Measurements from ENCODE around the gene HNF4A.
A peak's percentile ranks its signal among the peaks of the same experiment; 100 is the strongest.
"Not testable (repeated sequence)": the region's sequence is repeated elsewhere in the genome, so short reads cannot be mapped to it uniquely, and the experiment has no call there.

Gene HNF4A

DNA sequence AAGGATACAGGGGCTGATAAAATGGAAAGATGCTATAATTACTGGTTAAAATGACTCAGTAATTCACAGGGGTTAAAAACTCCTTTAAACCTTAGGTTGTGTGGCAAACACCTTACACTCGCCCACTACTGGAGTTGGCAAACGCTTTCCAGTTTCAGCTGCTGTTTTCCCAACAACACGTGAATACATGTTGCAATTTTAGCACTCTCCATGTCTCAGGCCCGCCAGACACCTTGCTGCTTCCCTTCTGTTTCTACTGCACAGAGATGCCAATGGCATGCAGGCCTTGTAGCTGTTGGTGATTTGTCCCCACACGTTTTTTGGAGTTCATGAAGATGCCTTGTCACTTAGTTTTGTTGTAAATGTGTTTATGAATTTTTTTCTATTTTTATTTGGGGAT is 114.8 kb downstream of the HNF4A start:
- no peak for DNase-seq
- no peak for ATAC-seq

DNA sequence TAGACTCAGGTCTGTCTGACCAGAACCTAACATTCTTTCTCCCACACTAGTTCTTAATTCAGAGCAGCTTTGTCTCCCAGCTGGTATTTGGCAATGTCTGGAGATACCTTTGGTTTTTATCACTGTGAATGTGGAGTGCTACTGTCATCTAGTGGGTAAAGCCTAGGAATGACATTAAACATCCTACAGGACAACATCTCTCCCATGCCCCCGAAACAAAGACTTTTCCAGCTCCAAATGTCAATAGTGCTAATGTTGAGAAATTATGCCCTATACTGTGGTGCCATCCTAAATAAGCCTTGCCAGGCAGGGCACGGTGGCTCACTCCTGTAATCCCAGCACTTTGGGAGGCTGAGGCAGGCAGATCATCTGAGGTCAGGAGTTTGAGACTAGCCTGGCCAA is 116.0 kb downstream of the HNF4A start:
- DNase-seq: no peak
- ATAC-seq: no peak

DNA sequence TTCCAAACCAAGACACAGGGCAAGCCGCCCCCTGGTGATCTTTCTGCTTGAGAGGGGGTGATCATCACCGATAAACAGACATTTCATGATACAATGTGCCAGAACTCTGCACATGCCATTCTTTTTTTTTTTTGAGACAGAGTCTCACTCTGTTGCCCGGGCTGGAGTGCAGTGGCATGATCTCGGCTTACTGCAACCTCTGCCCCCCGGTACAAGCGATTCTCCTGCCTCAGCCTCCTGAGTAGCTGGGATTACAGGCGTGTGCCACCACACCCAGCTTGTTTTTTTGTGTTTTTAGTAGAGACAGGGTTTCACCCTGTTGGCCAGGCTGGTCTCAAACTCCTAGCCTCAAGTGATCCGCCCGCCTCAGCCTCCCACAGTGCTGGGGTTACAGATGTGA is 116.8 kb downstream of the HNF4A start:
- not testable (repeated sequence) for ATAC-seq, DNase-seq

DNA sequence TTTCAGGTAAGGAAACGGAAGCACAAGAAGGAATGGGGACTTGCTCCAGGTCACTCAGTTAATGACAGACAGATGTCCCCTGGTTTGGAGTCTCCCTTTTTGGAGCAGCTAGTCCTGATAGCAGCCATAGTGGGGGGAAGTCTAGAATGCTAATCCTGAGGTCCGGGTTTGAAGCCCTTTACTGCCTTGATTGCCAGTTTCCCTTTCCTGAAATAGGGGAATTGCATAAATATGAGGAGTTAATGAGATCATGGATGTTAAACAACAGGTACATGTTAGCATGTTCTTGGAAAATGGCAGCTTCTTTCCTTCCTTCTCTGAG is 119.8 kb downstream of the HNF4A start:
- DNase-seq (no peak), ATAC-seq (no peak)

DNA sequence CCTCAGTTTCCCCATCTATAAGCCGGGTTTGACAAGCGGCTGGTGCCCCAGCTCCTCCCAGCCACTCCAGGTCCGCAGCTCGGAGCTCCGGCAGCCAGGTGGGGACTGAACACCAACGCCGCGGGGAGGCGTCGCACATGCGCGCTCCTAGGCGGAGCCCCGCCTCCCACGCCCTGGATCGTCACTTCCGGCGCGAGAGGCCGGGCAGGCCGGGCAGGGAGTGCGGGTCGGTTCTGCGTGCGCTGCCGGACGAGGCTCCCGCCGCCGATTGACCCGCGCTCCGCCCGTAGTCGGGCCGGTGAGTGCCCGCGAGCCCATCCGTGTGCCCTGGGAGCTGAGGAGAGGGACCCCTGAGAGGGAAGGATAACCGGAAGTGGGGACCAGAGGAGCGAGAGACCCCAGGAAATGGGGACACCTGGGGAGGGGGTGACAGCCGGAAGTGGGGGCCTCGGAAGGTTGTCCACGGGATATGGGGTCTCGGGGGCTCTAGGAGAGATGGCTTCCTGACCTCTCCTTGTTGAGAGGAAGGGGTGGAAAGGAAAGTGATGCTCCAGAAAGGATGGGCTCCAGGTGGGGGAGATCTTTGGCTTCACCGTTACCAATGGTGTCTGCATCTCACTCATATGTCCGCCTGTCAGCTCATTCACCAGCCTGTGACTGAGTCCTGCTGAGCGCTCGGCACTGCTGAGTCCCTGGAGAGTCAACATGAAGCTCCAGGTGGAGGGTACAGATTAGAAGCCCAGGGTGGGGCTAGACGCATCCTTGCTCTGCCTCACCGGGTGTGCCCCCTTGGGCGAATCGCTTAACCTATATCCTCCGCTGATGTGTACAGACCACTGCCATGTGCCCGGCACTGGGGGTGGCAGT is 120.4 kb downstream of the HNF4A start, which contains the start of gene TTPAL:
TTPAL (plus strand) TSS at position 181 of the 867 bp plus-strand sequence. CDS start 4,126 bp downstream, outside the sequence.
- ATAC-seq: peak; percentile 95
- peak; percentile 94 for DNase-seq

DNA sequence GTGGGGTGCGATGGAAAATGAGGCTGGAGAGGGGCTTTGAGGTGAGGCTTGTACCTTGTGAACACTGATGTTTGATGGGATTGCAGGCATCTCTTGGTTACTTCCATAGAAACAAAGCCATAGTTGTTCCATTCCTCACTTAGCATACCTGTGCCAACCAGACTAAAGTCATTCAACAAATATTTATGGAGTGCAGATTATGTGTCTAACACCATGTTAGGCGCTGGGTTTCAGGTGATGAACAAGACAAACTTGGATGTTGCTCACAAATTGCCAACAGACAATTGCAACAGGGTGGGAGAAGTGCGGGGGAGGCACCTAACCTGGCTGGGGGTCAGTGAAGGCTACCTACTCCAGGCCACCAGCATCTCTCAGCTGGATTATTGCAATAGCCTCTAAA is 121.7 kb downstream of the HNF4A start:
- ATAC-seq (no peak), DNase-seq (no peak)

DNA sequence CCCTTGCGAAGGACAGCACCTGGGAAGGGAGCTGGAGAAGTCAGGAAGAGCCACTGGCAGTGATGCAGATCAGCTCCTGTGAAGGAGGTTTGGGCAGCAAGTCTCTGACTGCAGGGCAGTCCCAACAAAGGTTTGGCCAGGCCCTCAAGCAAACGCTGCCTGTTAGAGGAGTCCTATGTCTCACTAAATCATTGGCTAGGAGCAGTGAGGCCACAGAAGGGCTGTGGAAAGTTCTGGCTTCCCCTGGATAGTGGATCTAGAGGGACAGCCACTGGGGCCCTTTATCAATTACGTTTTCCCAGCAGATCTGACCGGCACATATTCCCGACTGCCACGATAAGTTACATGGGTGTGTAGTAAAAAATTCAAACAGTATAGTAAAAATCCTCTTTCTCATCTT is 122.7 kb downstream of the HNF4A start:
- DNase-seq (no peak), ATAC-seq (no peak)

DNA sequence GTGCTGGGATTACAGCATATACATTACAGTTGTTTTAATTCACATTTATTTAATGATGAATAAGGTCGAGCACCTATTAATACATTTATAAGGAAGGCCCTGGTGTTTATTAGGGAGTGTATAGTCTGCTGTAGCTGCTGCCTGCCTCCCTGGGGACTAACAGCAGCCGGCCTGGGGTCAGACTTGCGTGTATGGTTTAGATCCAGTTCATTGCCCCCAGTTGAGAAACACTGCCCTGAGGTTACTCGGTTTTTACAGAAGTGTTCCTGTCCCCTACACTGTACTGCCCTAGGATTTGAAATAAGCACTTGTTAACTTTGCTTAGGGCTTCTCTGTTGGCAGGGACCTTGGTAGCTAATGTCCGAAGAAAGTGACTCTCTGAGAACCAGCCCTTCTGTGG is 124.1 kb downstream of the HNF4A start:
- ATAC-seq (no peak), DNase-seq (no peak)

DNA sequence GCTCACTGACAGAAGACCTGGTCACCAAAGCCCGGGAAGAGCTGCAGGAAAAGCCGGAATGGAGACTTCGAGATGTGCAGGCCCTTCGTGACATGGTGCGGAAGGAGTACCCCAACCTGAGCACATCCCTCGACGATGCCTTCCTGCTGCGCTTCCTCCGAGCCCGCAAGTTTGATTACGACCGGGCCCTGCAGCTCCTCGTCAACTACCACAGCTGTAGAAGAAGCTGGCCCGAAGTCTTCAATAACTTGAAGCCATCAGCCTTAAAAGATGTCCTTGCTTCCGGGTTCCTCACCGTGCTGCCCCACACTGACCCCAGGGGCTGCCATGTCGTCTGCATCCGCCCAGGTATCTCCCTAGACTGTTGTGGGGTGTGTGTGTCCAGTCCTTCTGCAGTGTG is 124.6 kb downstream of the HNF4A start:
- DNase-seq (no peak), ATAC-seq (no peak)

DNA sequence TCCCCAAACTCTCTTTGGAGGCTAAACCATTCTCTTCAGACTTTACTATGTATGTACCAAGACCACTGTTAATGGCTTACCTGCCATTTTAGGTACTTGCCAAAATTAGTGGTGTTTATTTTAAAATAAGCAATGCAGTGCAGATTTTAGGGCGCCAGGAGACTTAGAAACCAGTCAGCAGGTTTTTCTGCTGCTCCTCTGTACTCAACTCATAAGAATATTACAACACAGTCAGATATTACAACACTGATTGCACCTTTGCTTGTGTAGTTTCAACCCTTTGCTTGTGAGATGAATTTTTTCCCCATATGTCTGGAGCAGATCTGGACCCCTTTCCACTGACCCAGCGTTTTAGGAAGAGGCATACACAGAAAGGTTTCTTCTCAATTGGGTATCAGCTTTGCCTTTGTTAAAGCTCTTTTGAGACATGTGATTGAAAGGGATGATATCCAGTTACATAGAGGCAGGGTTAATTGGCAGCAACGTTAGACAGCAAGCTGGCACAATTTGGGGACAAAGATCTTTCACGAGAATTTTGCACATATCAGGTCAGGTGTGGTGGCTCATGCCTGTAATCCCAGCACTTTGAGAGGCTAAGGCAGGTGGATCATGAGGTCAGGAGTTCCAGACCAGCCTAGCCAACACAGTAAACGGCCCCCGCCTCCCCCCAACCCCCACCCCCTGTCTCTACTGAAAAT is 126.4 kb downstream of the HNF4A start:
- ATAC-seq (no peak), DNase-seq (no peak)

DNA sequence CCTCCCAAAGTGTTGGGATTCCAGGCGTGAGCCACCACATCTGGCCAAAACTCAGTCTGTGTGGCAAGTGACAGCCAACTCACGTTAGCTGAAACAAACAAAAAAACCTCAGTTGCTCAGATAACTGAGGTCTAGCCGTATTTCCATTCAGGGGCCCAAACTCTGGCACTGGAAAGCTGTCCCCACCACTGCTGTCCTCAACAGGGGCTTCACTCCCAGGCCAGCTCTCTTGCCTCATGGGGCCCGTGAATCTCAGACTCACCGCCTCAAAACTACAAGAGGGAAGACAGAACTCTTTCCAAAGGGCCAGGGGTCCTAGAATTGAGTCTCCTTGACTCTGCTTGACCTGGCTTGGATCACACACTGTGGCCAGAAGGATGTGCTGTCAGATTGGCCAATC is 127.6 kb downstream of the HNF4A start:
- no peak for ATAC-seq
- no peak for DNase-seq
